Parietal lobe (tissue), 1 donor: ENCODE measurements around the gene YLPM1. TPM values are rescaled to one million over a fixed set of nuclear protein-coding genes. Genes with fewer than 3 reads are reported as not detected.

Experiments
- total RNA-seq: library from RNA; depleted of rRNA; stranded (reverse); fragments of >200 nt; gene quantifications from one replicate; pipeline ENCODE4 v1.2.3, GENCODE V29; 2014

YLPM1 gene, protein sequence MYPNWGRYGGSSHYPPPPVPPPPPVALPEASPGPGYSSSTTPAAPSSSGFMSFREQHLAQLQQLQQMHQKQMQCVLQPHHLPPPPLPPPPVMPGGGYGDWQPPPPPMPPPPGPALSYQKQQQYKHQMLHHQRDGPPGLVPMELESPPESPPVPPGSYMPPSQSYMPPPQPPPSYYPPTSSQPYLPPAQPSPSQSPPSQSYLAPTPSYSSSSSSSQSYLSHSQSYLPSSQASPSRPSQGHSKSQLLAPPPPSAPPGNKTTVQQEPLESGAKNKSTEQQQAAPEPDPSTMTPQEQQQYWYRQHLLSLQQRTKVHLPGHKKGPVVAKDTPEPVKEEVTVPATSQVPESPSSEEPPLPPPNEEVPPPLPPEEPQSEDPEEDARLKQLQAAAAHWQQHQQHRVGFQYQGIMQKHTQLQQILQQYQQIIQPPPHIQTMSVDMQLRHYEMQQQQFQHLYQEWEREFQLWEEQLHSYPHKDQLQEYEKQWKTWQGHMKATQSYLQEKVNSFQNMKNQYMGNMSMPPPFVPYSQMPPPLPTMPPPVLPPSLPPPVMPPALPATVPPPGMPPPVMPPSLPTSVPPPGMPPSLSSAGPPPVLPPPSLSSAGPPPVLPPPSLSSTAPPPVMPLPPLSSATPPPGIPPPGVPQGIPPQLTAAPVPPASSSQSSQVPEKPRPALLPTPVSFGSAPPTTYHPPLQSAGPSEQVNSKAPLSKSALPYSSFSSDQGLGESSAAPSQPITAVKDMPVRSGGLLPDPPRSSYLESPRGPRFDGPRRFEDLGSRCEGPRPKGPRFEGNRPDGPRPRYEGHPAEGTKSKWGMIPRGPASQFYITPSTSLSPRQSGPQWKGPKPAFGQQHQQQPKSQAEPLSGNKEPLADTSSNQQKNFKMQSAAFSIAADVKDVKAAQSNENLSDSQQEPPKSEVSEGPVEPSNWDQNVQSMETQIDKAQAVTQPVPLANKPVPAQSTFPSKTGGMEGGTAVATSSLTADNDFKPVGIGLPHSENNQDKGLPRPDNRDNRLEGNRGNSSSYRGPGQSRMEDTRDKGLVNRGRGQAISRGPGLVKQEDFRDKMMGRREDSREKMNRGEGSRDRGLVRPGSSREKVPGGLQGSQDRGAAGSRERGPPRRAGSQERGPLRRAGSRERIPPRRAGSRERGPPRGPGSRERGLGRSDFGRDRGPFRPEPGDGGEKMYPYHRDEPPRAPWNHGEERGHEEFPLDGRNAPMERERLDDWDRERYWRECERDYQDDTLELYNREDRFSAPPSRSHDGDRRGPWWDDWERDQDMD (N-terminal part only)
- total RNA-seq: 231 TPM

DNA sequence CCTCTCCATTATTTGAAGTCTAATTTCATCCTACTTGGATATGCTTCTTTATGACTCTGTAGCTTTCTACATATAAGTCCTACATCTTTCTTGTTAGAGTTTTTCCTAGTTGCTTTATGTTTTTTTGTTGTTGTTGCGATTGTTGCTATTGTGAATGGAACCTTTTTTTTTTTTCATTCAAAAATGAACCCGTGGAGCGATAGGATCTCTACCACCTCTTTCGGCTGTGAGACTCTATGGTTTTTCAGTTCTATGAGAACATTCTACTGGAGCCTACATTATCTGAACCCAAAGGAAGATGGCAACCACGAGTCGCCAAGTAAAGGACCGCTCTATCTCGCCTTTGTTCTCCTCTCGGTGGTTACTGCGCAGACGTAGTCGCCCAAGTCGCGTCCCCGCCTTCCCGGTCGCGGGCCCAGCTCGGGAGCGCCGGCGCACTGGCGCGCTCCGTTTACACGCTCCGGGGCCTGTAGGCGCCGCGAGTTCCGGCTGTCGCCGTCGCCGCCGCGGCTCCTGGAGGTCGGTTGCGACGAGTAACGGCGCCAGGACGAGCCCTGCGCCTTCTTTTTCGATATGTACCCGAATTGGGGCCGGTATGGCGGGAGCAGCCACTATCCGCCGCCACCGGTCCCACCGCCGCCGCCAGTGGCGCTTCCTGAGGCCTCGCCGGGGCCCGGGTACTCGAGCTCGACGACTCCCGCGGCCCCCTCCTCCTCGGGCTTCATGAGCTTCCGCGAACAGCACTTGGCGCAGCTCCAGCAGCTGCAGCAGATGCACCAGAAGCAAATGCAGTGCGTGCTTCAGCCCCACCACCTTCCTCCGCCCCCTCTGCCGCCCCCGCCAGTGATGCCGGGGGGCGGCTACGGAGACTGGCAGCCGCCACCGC, at the start of gene YLPM1:
Gene YLPM1 (plus strand): TSS at position 400 of the 886 bp plus-strand sequence. CDS start 174 bp downstream, at position 574.

GRCh38 chr14:74875941-74876913, 113.1 kb downstream of the YLPM1 start, which contains the start of gene PROX2:
TSS of gene PROX2 (minus strand) at chr14:74876145. CDS start at chr14:74863834, 12,311 bp downstream.

DNA sequence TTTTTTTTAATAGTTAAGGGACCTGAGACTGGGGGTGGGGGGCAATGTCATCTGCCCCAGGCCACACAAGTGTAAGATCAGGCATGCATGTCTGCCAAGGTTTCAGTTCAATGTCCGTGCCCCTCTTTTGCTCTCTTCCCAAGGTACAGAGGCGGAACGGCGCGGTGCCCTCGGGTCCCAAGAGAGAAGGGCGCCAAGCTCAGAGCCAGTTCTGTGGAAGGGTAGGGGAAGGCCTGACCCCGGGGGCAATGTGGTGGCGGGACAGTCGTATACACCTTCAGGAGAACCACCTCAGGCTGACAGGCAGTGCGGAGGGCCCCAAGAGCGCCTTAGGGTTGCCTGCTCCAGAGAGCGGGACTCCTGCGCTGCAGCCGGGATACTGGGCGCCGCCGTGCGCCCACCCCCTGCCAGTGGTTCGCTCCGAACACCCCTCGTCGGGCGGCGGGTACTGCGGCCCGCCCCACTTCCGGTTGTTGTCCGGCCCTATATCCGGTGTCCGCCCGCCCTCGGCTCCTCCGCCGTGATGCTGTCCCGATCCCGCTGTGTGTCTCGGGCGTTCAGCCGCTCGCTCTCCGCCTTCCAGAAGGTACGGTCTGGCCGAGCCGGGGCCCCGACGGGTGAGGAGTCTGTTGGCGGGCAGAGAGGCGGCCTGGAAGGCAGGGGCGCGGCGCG, 118.5 kb downstream of the YLPM1 start, which contains the start of gene DLST:
Gene DLST (plus strand): TSS at position 486 of the 672 bp plus-strand sequence. CDS start 38 bp downstream, at position 524.

Other genes starting within 250 kb of the YLPM1 start
- gene LTBP2, start 151.1 kb upstream of the YLPM1 start, total RNA-seq: 0.94 TPM
- 70.1 TPM for gene AREL1, start 50.2 kb upstream of the YLPM1 start, total RNA-seq
- 21.0 TPM for gene FCF1, start 50.2 kb upstream of the YLPM1 start, total RNA-seq
- gene PROX2, start 112.8 kb downstream of the YLPM1 start, total RNA-seq: not detected
- gene DLST, start 118.6 kb downstream of the YLPM1 start, total RNA-seq: 64.5 TPM
- 47.0 TPM for gene RPS6KL1, start 159.9 kb downstream of the YLPM1 start, total RNA-seq
- 0.94 TPM for gene PGF, start 192.3 kb downstream of the YLPM1 start, total RNA-seq
- gene EIF2B2, start 239.6 kb downstream of the YLPM1 start, total RNA-seq: 37.6 TPM